Measurements from ENCODE around the gene MYH4.

GRCh38 chr17:10516638-10517037 is 47.3 kb upstream of the MYH4 start:
- TF ChIP-seq, protein P1, sequence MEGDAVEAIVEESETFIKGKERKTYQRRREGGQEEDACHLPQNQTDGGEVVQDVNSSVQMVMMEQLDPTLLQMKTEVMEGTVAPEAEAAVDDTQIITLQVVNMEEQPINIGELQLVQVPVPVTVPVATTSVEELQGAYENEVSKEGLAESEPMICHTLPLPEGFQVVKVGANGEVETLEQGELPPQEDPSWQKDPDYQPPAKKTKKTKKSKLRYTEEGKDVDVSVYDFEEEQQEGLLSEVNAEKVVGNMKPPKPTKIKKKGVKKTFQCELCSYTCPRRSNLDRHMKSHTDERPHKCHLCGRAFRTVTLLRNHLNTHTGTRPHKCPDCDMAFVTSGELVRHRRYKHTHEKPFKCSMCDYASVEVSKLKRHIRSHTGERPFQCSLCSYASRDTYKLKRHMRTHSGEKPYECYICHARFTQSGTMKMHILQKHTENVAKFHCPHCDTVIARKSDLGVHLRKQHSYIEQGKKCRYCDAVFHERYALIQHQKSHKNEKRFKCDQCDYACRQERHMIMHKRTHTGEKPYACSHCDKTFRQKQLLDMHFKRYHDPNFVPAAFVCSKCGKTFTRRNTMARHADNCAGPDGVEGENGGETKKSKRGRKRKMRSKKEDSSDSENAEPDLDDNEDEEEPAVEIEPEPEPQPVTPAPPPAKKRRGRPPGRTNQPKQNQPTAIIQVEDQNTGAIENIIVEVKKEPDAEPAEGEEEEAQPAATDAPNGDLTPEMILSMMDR (conservative IDR thresholded peaks at IDR 0.05 in 1 of 2, IDR thresholded peaks at IDR 0.05 in 1 of 2; ENCODE audit: extremely low read depth in 1 of 2, insufficient read depth in 1 of 2, low read depth in 1 of 2, low read length in 2 of 2), result no peak
- no peak for TF ChIP-seq EZH2 (IDR thresholded peaks at IDR 0.05; ENCODE audit: borderline replicate concordance, low read length)

All from mammary epithelial cell (primary cell).